Tongue (tissue), 2 donors: Measurements from ENCODE around the gene APBB2. TPM values are rescaled to one million over a fixed set of nuclear protein-coding genes. Genes with fewer than 3 reads are reported as not detected.

ENCODE experiments used
- DNase-seq: peaks from one replicate; pipeline ENCODE4 v3.0.0-alpha.2; 2015
- total RNA-seq: library from RNA; depleted of rRNA; stranded (reverse); fragments of >200 nt; gene quantifications from one replicate; pipeline ENCODE4 v1.2.3, GENCODE V29; 2014

APBB2 gene
- total RNA-seq, 1 donor from 2014 or later, result 80.0 TPM

DNA sequence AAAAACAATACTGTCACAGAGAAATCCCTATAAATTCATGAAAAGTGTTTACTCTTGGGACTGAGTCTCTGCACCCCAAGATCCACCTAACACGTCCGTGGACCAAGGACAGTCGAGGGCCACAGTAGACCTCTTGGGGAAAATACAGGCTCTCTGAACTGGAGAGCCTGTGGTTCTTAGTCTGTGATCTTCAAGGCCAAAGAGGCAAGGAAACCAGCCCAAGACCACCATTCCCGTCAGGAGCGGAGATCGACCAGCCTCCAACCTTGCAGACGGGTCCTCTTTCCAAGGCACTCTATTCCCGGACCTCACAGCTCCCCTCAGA lies 1.6 kb upstream of the APBB2 start:
- DNase-seq, result no peak

DNA sequence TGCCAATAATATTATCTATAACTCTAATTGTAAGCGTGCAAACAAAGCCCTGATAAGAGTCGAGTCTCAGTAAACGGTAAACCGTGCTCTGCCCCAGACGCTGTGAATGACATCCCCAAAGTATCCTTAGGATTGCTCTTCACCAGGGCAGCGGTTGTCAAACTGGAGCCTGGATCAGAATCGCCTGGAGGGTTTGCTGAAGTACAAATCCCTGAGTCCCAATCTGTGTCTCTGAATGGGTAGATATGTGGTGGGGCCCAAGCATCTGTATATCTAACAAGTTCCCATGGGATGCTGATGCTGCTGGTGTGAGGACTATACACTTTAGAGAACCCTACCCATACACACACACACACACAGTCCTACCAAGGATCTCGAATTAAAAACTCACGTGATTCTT lies 813 bp upstream of the APBB2 start:
- no peak for DNase-seq

DNA sequence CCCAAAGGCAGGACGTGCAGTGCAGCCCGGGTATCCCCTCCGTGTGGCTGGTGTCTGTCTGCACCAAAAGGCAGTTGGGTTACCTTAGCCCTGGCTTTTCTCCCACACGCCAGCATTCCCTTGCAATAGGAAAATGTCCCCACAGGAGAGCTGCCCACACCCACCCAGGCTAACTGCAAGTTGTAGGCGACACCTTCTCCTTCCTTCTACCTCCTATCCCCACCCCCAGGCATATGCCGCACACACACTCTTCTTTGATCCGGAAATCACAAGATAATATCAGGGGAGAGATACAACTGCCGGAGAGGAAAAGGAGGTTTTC lies 444 bp upstream of the APBB2 start:
- peak; percentile 29 for DNase-seq

DNA sequence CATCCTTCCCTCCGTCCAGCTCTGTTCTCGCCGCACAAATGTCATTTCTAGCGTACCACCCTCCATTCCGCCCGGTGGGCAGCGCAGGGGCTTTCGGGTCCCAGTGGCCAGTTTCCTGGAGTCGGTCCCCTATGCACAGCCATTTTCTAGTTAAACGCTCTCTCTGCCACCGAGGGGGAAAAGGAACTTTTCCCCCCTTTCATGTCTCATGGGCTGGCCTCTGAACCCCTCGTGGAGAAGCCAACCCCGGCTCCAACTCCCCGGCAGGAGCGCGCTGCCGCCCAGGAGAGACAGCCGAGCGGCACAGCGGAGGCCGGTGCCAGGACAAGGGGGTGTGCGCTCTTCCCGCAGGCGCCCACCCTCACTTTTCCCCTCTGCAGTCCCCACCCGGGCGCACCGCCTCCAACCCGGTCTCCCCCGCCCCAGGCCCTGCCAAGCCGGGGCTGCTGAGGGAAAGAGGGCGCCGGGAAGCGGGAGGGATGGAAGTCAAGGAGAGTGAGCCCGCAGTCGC lies 662 bp downstream of the APBB2 start:
- DNase-seq, result peak; percentile 57

DNA sequence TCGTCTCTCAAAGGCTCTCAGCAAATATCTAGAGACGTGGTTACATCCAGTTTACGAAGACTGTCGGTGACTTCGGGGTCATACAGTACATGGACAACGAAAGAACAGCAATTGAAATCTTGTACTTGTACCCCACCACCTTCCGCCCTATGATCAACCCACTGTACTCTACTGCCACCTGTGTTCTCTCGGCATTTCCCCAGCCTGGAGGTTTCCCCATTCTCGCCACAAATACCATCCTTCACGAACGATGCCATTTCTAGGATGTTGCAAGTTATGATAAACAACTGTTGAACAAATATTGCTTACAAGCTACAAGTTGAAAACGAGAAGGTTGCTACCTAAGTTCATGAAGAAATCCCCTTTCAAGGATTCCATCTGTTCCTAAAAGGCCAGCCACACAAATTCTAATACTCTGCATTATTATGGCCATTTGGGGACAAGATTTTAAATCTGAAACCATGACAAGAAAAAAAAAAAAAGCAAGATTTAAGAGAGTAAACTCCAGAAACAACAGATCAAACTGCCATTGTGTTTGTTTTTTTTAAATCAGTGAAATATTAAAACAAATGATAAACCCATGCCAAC lies 1.6 kb downstream of the APBB2 start:
- DNase-seq, result peak; percentile 65

DNA sequence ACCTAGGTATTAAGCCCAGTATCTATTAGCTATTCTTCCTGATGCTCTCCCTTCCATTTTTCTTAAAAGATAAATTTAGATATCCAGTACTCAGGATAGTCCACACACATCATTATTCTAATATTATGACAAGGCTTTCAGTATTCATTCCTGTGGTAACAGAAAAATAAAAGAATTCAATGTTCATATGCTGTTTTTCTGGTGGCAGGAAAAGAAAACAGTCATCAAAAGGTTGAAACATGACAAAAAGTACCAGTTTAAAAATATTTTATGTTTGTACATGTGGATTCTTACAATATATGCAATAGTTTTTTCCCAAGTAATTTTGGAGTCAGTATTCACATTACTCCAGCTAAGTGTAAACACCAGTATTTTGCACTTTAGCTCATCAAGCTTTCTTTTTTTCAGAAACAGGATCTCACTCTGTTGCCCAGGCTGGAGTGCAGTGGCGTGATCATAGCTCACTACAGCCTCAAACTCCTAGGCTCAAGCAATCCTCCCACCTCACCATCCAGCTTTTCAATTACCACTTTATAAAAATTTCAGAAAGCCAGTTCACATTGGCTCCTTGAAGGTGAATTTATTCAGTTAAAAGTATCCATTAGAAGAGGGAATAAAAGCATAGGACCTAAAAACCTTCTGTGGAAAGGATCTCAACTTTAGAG lies 2.3 kb downstream of the APBB2 start:
- no peak for DNase-seq

DNA sequence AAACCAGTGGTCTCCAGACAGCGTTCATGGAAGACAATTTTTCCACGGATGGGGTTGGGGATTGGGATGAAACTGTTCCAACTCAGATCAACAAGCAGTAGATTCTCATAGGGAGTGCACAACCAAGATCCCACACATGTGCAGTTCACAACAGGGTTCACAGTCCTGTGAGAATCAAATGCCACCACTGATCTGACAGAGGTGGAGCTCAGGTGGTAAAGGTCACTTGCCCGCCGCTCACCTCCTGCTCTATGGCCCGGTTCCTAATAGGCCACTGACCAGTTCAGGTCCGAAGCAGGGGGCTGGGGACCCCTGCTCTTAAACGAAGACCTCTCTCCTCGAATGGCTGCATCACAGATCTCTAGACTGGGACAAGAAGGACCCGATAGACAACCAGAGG lies 4.4 kb downstream of the APBB2 start:
- DNase-seq, result no peak

DNA sequence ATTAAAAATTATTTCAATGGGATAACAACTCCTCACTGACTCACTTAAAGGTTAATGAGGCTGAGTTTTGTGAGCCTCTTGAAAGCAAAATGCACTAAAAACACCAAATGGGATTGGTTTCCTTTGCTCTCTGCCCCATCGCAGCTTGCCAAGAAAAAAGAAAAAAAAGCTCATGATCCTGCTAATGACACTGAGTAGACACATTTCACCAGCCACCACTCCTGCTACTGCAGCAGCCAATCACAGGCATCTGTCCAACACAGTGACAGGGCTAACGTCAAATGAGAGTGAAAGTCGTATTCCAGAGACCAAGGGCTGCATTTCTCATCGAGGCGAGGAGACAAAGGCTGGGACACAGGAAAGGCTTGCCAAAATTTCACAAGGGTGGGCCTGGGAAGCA lies 5.2 kb downstream of the APBB2 start:
- no peak for DNase-seq

DNA sequence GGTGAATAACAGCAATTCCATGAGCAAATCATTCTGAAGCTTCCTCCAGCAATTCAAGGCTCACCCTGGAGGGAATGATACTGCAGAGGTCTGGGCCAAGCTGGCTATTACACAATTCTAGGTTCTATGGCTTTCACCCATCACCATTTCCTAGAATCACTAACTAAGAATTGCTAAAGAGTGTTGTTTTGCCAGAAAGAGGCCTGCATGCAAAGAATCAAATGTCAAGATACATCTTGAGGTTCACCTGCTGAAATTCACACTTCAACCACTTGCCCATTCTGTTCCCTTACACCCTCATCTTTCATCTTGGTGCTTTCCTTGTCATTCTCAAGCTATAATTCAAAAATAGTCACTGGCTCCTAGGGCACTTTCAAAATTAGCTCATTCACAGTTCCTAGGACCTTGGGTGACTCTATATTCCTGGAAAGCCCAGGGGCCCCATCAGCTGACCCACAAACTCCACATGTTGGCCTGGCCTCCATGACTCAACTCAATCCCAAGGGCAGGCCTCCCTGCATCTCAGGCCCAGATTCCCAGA lies 7.0 kb downstream of the APBB2 start:
- DNase-seq, result no peak

DNA sequence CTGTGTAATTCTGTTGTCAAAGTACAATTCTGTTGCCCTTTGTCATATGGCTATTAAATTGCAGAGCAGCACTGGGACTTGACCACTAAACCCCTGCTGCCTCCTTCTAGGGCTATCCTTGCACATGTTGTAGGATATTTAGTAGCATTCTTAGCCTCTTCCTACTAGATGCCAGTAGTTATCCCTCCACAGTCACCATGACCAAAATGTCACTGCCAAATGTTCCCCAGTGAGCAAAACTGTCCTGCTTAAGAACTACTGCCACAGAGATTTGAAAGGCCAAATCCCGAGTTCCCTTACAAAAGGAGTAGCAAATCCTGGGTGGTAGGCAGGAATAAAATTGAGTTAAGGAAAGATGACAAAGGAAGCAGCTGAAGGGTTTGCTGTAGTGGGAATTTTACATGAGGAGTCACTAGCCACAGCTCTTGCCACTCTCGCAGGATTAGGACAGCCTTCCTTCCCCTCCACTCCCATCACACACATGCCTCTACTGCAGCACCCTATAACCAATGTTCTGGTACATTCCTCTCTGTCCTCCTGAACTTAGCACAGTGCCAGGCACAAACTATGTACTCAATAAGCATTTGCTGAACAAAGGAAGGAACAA lies 8.4 kb downstream of the APBB2 start:
- no peak for DNase-seq

DNA sequence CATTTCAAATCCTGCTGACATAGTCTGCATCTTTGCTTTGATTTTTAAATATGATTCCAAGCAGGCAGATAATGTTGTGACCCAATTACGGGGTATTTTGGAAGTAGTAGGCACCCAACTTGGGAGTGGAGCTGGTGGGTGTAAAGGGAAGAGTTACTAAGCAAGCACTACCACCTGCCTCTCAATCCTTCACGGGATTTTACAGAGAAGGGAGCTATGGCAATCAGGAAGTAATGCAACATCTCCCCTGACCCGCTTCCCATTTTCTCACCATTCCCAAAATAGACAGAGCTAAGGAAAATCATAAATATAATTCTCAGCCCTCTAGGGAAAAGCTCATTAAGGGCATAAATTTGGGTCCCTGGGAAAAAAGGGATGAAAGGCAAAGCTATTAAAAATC lies 9.2 kb downstream of the APBB2 start:
- no peak for DNase-seq

DNA sequence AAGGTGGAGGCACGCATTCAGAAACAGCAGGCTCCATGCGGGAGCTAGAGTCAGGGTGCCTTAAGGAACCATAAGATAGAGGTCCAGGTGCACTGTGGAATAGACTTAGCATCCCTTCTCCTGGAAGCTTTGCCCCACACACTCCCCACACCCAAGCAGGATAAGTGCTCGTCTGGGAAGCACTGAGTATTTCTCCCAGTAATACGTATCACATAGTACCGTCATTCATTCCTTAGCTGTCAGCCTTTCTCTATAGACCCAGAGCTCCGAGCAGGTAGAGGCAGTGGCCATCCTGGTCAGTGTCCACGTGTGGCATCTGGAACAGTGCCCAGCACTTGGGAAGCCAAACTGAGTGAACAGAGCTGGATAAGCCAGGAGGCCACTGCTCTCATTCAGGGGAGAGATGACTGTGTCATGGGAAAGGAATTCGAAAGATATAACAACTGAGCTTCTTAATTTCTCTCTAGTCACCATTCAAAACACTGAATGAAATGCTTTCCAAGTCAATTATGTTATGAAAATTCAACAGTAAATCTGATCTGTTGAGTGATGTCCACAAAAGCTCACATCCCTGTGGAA lies 9.9 kb downstream of the APBB2 start:
- no peak for DNase-seq

DNA sequence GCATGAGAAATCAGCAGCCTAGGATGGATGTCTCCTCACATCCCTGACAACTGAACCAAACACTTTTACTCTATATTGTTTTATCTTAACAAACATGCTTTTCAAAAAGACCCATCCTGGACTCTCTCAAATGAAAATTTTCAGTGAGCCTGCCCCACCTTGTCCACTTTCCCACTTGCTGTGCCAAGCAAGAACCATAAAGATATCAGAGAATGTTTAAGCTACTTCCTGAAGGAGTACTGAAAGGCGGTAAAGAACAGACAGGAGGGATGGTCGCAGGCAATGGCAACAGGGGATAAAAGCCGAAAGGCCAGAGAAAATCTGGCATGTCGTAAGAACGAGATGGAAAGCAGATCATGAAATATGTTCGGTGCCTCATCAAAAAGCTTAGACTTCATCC lies 10.5 kb downstream of the APBB2 start:
- DNase-seq, result no peak

DNA sequence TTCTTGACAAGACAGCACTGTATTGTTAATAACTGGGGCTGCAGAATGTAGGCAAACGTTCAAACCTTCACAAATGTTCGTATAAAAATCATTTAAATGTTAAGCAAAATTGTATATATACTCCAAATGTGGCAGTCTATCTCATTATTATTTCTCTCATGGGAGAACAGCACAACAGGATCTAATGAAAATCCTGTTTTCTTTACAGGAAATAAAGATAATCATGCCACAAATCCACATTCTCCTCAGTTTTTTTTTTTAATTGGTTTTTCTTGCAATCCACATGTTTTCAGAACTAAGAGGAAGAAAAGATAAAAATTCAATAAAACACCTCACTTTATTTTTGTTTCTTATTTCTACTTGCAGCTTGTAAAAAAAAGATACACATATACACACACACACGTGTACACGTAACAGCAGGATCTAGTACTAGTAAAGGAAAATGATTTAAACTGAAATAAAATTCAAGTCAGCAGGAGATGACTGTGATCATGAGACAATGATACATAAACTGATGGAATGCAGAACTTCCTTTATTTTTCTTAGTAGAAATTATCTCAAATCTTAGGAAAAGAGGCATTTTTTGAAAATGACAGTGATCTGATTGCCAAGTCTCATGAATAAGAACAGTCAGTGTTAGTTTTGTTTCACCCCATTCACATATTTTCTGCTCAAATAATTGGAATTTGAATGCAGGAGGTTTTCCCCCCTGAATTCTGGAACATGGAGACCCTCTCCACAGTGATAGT lies 11.3 kb downstream of the APBB2 start:
- DNase-seq, result no peak

DNA sequence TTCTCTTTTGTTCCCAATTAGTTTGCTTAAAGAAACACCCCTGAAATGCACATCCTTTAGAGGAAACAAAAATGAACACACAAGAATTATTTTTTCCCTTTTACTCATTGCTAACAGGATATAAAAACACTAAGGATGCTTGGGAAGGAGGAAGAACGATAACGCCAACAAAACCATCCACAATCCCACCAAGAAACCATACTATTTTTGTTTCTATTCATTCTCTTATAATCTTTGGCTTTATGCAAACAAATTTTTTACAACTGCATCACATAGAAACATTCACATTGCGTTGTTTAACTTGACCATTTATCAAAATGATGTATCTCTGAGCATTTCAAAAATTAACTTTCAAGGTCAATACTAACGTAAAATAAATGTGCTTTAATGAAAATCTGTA lies 12.0 kb downstream of the APBB2 start:
- no peak for DNase-seq

DNA sequence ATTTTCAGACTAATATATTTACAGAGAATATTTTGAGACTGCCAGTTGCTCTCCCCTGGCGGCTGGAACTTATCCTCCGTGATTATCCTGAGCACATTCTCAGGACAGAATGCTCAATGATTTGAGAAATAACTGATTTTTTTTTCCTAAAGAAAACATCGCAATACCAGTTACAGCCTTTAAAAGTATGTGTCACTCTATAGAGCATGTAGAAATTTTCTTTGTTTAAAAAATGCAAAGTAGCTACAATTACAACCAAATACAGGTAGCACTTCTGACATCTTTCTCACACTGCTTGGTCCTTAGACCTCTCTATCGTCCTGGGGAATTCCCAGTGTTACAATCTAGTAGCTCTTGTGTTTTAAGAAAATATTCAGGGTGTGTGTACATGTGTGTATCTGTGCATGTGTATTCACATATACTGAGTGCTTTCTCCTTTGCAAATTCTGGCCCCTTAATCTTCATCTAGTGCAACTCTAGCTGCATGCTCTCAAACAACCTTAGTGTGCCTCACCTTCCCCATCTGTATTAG lies 13.8 kb downstream of the APBB2 start:
- no peak for DNase-seq

DNA sequence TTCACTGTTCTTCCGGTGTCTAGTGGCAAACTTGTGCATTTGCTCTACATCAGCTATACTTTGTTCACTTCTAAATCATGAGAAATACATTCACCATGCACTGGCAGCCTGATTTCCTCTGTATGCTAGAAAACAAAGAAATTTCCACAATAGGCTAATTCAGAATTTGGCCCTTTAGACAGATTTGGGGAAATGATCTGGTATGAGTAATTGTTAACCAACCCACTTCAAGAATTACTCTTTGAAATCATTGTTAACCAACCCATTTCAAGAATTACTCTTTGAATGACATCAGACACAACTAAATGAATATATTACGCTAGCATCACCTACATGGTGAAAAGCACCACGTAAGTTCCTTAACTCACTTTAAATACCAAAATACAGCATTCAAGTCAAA lies 14.6 kb downstream of the APBB2 start:
- no peak for DNase-seq

DNA sequence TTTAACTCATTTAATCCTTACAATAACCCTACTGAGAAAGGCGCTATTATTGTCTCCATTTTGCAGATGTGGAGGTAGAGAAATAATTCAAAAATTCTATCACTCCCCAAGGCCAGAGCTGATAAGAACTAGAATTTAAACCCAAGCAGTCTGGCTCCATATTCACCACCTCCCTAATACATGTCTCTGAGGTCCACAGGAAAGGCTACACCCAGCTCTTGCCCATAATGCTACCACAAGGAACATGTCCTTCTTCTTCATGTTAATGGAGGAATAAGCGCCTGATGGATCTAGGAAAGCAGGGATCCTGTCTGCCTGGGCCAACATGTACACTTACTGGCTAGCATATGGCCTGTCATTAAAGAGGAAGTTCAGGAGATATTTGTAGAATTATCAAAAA lies 16.3 kb downstream of the APBB2 start:
- no peak for DNase-seq

DNA sequence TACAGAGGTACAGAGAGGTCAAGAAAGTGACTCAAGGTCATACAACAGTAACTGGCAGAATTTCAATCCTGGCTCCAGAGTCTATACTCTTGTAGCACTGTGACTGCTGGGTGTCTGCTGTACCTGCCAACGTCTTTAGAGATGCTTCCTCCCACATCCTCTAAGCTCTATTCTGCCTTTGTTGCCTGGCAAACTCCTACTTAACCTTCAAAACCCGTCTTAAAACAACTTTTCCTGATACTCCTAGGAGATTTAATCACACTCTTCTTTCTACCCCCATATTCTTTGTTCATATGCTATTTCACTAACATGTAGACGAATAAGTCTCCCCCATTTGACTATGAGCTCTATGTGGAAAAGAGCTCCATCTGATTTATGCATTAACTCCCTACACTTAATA lies 16.8 kb downstream of the APBB2 start:
- DNase-seq, result no peak

DNA sequence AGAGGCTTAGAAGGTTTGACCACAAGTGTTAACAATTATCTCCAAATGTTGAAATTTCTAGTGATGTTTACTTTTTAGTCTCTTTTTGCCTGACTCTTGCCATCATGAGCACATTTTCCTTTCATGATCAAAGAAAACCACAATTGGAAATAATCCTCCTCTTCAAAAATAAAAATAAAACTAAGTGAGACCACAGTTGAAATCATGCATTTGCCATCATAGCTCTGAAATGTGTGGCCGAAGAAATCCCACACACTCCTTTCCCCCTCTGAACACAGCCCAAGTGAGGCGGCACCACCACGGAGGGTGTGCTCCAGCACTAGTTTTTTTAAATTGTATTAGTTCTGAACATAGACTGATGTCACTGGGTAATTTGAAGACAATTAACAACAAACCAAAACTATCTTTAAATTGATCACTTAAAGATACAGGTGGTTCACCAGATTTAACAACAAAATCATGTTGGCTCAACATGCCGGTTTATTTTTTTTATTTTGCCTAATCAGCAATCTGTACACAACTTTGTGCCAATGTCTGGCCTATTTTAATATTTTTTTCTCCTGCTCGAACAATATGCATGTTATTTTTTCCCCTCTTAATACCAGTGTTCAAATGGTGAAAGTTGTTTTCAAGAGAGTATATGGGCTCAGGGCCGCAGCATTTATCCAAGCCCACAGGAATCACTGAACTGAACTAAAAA lies 17.6 kb downstream of the APBB2 start:
- no peak for DNase-seq

DNA sequence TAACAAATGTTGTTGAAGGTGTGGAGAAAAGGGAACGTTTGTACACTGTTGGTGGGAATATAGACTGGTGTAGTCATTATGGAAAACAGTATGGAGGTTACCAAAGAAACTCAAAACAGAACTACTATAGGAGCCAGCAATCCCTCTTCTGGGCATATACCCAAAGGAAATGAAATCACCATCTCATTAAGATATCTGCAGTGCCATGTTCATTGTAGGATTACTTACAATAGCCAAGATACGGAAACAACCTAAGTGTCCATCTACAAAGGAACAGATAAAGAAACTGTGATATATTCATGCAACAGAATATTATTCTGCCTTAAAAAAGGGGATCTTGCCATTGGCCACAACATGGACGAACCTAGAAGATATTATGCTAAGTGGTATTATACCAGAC lies 22.2 kb downstream of the APBB2 start:
- DNase-seq, result no peak

DNA sequence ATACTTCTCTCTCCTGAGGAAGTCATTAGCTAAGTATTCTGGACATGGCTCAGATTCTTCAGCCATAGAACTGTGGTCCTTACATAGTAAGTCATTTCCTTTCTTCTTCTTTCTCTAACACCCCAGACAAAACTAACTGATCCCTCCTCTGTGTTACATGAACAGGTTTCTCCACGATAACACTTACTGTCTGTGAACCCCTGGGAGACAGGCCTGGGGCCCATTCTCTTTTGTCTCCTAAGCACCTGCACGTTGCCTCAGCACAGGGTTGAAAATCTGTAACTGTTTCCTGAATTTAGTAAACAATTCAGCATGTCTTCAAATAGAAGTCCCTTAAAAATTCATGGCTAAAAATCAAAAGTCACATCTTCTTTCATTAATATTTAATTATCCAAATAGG lies 24.7 kb downstream of the APBB2 start:
- DNase-seq, result no peak
